Pulmonary artery endothelial cell (primary cell): ENCODE results near the gene CNTN4. TPM values are rescaled to one million over a fixed set of nuclear protein-coding genes. Genes with fewer than 3 reads are reported as not detected.

Source experiments
- DNase-seq: peaks from one replicate; pipeline ENCODE4 v3.0.0-alpha.2; 2011; ENCODE audit warnings: low read depth, low spot score
- total RNA-seq: library from RNA; depleted of rRNA; stranded (reverse); fragments of >200 nt; gene quantifications from 2 replicates; pipeline ENCODE4 v1.2.3, GENCODE V29; 2014

Gene CNTN4
- total RNA-seq, 1 donor from 2014 or later: not detected

DNA sequence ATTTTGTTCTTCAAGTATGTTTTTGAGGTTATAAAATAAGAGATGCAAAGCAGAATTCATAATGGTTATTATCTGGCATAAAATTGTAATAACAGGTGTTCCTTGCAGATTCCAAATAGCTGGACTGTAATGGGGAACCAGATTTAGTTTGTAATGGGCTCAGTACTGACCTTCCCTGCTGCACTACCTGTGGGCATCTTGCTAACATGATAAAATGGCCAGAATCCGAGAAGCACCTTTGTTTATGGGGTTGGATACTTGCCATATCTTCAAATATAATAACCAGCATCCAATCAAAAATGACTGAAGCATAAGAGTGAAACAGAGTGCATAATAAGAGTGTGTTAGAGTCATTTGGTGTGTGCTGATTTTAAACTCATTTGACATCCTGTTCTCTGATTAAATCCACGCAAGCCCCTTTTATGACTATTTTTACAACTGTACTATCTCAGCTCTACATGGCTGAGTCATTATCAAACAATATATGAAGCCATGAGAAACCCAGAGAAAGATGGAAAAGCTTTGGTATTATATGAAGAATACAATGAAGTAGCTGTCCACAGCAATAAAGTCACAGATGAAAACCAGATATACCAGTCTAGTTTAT lies 292.4 kb downstream of the CNTN4 start:
- DNase-seq: no peak

DNA sequence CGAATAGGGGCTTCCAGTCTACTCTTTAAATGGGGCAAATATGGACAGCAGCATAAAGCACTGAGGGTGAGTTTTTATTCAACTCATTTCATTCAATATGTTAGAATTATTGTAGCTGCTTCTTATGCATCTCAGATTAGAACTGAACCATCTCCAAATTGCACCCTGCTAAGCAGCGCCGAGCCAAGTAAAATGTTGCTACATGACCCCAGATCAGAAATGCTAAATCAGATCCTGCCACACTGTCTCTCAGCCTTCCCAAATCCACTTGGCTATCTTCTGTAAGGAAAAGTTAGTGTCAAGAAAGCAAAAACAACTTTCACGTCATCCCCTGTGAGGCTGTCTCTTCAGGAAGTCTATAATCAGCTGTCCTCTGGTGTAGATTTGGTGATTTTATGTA lies 293.2 kb downstream of the CNTN4 start:
- no peak for DNase-seq

DNA sequence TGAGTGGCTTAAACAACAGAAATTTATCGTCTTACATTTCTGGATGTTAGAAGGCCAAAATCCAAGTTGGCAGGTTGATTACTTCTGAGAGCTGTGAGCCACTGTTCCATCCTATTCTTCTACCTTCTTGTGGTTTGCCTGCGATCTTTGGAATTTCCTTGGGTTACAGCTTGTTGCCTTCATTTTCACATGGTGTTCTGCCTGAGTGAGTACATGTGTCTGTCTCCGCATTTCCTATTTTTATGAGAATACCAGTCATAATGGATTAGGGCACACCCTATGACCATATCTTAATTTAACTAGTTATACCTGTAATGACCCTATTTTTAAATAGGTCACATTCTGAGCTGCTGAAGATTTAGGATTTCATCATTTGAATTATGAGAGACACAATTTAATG lies 294.3 kb downstream of the CNTN4 start:
- no peak for DNase-seq

DNA sequence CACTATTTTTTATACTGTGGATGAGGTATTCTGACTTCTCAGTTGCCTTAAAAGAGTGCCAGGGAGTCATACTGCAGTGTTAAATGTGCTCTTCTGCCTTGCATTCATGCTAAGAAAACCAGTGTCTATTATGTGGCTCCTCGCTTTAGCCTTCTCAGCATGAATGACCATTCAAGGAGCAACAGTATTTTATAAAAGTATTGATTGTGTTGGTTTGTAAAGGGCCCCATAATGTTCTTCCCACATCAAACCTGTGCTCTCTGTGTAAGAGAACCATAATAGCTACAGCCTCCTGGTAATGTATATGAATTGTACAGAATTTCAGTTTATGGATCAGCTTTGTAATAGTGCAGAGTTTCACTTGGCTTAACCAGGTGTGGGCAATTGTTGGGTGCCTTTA lies 316.4 kb downstream of the CNTN4 start:
- no peak for DNase-seq

GRCh38 chr3:2420919-2421318 lies 322.3 kb downstream of the CNTN4 start:
- no peak for DNase-seq

GRCh38 chr3:2423143-2423542 lies 324.5 kb downstream of the CNTN4 start:
- no peak for DNase-seq

DNA sequence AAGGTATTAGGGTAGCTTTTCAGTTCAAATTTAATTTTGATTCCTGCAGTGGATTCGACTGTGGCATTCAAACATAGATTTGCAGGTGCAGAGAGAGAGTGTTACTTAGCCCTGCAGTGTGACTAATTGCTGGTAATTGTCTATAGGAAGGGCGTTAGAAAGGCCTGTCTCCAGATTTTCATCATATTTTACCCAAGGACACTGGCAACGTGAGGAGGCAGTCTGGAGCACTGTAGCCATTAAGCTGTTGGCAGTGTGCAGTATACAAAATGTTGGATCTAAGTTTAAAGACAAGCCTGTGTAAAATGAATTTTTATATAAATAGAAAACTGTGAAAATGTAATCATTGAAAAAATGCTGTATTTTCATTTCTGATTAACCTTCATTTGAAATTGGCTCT lies 342.9 kb downstream of the CNTN4 start:
- no peak for DNase-seq

DNA sequence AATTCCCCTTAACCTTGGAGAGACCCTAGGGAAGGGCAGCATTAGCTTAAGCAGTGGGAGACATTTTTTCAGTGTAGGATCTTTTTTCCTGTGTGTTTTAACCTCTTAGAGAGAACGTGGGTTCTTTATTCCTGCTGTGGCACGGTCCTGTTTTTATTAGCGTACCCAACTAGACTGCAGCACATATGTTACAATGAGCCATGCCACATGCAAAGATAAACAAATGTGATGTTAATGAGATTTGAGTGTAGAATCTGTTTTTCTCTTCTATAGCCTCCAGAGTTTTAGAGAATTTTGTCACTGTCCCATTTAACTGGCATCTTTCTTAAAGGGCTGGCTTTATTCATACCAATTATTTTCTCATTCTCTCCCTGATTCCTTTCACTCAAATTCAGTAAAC lies 347.5 kb downstream of the CNTN4 start:
- DNase-seq: no peak

DNA sequence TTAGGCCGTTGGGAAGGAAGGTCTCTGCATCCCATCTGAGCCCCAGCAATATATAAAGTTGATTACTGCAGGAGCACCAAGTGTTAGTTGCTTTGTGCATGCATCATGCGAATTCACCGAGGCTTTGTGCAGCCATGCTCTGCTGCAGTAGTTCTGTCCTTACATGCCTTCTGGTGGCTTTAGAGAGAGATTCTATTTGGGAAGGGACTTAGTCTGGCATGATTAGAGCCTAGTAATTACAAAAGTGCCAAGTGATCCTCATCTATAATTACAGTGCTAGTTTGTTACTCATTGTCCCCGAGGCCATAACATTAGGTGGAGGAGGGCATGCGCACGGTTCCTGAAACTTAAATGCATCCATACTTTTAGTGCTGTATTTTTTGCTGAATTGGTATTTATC lies 353.6 kb downstream of the CNTN4 start:
- no peak for DNase-seq

DNA sequence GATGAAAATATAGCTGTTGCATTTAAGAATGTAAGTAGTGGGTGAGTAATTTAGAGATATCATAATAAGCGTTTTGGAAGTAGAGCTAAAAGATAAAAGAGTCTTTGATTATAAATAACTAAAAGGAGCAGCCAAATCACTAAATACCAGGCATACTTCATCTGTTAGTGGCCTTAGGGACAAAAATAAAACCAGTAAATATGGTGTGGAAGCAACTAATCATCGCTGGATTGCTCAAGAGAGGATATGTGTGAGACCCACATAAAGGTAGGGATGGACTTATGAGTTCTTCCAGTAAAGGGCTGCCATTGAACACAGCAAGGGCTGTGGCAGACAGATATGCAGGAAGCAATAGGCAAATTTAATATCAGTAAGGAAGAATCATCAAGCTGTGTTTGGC lies 356.2 kb downstream of the CNTN4 start:
- DNase-seq: no peak

DNA sequence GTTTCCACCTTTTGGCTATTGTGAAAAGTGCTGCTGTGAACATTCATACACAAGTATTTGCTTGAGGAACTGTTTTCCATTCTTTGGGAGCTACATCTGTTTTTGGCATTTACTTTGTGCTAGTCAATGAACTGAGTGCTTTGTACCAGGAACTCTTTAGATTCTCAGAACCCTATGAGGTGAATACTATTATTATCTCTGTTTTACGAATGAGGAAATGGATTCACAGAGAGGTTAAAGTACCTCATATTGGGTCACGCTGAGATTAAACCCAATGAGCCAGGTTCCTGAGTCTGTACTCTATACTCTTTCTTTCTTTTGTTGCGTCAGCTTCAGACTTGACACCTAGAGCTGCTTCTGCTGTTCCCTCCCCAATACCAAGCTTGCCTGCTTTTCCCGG lies 358.1 kb downstream of the CNTN4 start:
- no peak for DNase-seq

- DNase-seq: no peak
Observed at GRCh38 chr3:2458816-2459215, 360.1 kb downstream of the CNTN4 start.

- no peak for DNase-seq
Observed at GRCh38 chr3:2465842-2466241, 367.2 kb downstream of the CNTN4 start.

DNA sequence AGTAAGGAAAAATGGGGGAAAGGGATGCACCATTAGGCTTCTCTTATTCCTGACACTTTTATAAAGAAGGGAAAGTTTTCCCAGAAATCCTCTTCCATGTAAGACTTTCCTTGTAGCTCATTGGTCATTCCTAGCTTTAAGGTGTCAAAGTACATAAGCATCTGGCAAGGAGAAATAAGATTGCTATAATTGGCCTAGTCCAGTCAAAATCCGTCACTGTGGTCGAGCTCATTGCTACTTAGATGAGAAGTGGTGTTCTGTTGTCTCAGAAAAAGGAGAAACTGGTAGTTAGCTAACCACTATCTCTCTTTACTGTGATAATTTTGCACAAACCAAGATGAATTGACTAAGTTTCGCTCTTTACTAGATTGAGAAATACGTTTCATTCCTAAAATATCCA lies 370.1 kb downstream of the CNTN4 start:
- no peak for DNase-seq

DNA sequence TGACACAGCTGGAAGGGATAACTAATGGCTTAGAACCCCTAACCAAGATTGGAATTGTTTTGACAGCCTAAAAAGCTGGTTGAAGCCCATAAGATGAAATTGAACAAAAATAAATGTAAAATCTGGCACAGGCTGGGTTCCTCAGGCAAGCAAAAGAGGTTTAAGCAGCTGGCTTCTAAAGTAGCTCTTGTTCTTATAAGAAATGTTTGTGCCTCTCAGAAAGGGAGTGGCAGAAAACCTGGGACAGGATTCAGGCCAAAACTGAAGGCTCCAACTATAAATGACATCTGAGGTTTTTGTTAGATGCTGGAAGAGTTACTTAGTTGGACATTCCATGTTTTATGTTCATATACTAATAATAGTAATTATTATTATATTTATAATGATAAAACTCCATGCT lies 378.3 kb downstream of the CNTN4 start:
- no peak for DNase-seq

- DNase-seq: no peak
Observed at GRCh38 chr3:2477620-2478019, 379.0 kb downstream of the CNTN4 start.

DNA sequence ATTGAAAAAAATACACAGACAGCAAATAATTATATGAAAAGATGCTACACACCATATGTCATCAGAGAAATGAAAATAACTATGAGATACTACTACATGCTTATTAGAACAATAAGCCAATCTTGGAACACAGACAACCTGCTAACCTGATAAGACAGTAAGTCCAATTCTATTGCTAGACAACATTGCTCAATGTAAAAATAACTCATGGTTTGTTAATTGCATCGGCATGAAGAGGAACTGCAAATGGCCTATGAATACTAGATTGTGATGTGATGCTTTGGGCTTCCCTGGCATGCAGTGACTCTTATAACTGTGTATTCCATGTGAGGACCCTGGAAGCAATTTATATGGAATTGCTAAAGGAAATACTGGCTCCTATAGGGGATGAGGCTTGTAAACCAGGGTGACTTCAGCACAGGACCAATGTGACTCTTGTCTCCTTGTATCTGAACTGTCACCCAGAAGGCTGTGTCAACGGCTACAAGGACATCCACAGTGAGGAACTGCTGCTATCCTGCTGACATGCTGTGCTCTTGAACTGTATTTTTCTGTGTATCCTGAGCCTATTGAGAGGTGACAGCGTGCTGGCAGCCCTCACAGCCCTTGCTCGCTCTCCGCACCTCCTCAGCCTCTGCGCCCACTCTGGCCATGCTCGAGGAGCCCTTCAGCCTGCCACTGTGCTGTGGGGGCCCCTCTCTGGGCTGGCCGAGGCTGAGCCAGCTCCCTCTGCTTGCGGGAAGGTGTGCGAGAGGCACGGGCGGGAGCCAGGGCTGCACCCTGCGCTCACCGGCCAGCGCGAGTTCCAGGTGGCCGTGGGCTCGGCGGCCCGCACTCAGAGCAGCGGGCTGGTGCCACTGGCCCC lies 385.7 kb downstream of the CNTN4 start:
- DNase-seq: no peak

GRCh38 chr3:2485027-2485375 lies 386.3 kb downstream of the CNTN4 start:
- DNase-seq: no peak

GRCh38 chr3:2495746-2496145 lies 397.1 kb downstream of the CNTN4 start:
- DNase-seq: no peak

DNA sequence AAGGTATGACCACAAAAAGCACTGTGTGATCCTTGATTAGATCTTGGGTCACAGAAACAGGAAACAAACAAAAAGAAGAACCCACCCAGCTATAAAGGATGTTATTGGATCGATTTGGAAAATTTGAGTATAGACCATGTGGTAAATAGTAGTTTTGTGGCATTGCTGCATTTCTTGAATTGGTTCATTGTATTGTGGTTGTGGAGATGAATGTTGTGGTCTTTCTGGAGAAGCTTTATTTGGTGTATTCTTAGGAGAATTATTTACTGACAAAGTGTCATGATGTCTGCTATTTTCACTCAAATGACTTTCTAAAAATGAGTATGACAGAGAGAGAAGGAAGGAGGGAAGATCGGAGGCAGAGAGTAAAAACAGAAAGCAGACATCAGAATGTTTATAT lies 406.2 kb downstream of the CNTN4 start:
- no peak for DNase-seq

DNA sequence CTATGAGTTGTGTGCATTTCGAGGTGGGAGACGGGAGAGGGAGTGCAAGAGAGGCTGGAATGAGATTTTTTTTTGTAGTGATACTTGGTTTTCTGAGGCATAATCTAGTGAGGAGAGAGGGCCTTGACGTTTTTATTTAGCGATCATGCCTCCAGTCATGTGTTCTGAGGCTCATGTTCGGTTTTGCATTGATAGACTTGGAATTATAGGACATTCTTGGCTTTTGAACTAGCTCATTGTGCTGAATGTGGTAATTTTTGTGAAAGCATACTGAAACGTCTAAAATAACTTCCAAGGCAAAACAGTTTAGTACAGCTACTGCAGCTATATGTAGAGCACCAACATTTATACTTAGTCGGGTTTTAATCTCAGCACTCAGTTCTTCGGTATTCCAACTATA lies 408.1 kb downstream of the CNTN4 start:
- no peak for DNase-seq

- no peak for DNase-seq
Observed at GRCh38 chr3:2510591-2511145, 412.0 kb downstream of the CNTN4 start.

DNA sequence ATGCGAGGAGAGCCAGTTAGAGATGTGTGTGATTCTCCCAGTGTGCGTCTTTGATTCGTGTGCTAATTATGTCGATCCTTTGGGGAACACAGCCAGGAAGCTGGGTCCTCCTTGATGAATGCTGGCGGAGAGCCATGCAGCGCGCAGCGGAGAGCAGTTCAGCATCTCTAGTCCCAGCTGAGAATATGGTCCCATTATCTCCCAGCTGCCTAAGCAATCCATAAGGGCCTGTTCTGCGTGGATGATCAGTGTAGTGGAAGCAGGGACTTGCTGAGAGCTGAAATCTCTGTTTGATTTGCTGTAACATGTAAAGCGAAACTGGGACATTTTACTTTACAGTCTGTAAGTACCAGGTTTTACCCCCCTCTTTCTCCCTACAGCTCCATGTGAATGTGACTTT lies 412.7 kb downstream of the CNTN4 start:
- no peak for DNase-seq
